Psoas muscle (tissue), 8 donors: Measurements from ENCODE around the gene COX6A2. TPM values are rescaled to one million over a fixed set of nuclear protein-coding genes. Genes with fewer than 3 reads are reported as not detected.

Source experiments
- ATAC-seq, 4 donors: fragments of 200-7000 bp; cut with Tn5 transposase; one replicate each; pipeline ENCODE4 v1.9.1; 2020; ENCODE audit warnings: moderate library complexity in 3 of 4, mild to moderate bottlenecking in 2 of 4
- DNase-seq, 2 donors: peaks; one replicate each; pipeline ENCODE4 v3.0.0-alpha.2; 2020
- H3K27ac ChIP-seq: fragments of 200-600 bp; one replicate; pipeline ENCODE4 v1.8.0; 2022
- H3K27me3 ChIP-seq, 3 donors: fragments of 200-600 bp in 1 of 3; one replicate each; pipeline versions ENCODE4 v1.6.1 to v1.8.0; 2013 to 2022; ENCODE audit warnings: low read length in 2 of 3, mild to moderate bottlenecking in 2 of 3, moderate library complexity in 1 of 3; ENCODE audit not compliant: insufficient read depth in 3 of 3
- H3K36me3 ChIP-seq, 2 donors: fragments of 200-600 bp in 1 of 2; one replicate each; pipeline versions ENCODE4 v1.6.1 to v1.8.0; 2013 to 2022; ENCODE audit warnings: low read depth in 1 of 2, mild to moderate bottlenecking in 1 of 2, moderate library complexity in 1 of 2; ENCODE audit not compliant: insufficient read depth in 1 of 2
- H3K4me1 ChIP-seq: fragments of 200-600 bp; one replicate; pipeline ENCODE4 v1.8.0; 2022
- H3K4me3 ChIP-seq: fragments of 200-600 bp; one replicate; pipeline ENCODE4 v1.8.0; 2022; ENCODE audit warnings: mild to moderate bottlenecking
- H3K9me3 ChIP-seq: fragments of 200-600 bp; one replicate; pipeline ENCODE4 v1.8.0; 2022
- WGBS, 3 donors: extraction: QIAGEN DNeasy Blood & Tissue Kit; methylation state at CpG; one replicate each; pipeline versions ENCODE4 v1.1.6 to v1.1.7; 2013; 5-methylcytosine and 5-hydroxymethylcytosine counted together
- intact Hi-C, 2 donors: fragments of 100-400 bp; cut with DNase I; formaldehyde crosslinking; loops; one replicate each; pipeline versions ENCODE4 v1.11.0 to v1.14.2; 2022
- polyA plus RNA-seq, 3 donors: library from polyadenylated mRNA; stranded (reverse); fragments of 200-250 nt; gene quantifications; one replicate each; pipeline ENCODE4 v1.2.3, GENCODE V29; 2013
- total RNA-seq, 4 donors: library from RNA; stranded (reverse); fragmentation: NEBNext Ultra II Directional in 2 of 4; extraction: Animal tissue kit (Norgen Biotek cat#: 25700) in 2 of 4; gene quantifications; one replicate each; pipeline versions ENCODE4 v1.2.1 to v1.2.4, GENCODE V29; 2021 to 2023
- TF ChIP-seq, protein P1 (sequence below): fragments of 200-600 bp; IDR thresholded peaks from one replicate; pipeline ENCODE4 v1.8.0; 2022; ENCODE audit warnings: antibody characterized with exemption
- donor health status: healthy with polysubstance abuse.
- donor health status: DM: no; HTN: no; CAD: no; lungs with moderate emphysema.
- donor health status: Bipolar disorder and iron deficiency.
- donor health status: healthy.
- donor health status: DM: yes; HTN: yes; CAD: no.
- donor health status: DM: no; HTN: no; CAD: no.
- donor health status: DM: no; HTN: no; CAD: no.
- donor health status: DM: yes; HTN: yes; CAD: no.

Gene COX6A2
- total and polyA plus RNA-seq, 7 donors = 1,027 to 3,792 (median 1,232) TPM

GRCh38 chr16:31471875-31472708 is 43.9 kb upstream of the COX6A2 start, which contains the start of gene TGFB1I1:
Gene TGFB1I1, plus strand, starts transcription at chr16:31472152. Its CDS starts 37 bp downstream, at chr16:31472189.
- 0 to 2% (median 1%) methylated on average over 41 to 63 of the region's 63 CpGs for WGBS, 3 donors
- Histone ChIP-seq H3K4me1 (peaks cover 7% of the 10 kb centered on the region), H3K27ac (peak within 1 kb of the TSS; percentile 69), H3K27me3 (peaks cover 0 to 32% (median 4%) of the 10 kb centered on the region in 3 donors), H3K36me3 (peaks cover 0 to 14% of the 10 kb centered on the region in 2 donors), H3K4me3 (peak within 1 kb of the TSS; percentile 71), H3K9me3 (no peaks in the 10 kb centered on the region)
- DNase-seq (peak; percentile 65 to 73), ATAC-seq (peak; percentile 16 to 50 (median 34))
- intact Hi-C loops = no loop called here
- TF ChIP-seq, protein P1, sequence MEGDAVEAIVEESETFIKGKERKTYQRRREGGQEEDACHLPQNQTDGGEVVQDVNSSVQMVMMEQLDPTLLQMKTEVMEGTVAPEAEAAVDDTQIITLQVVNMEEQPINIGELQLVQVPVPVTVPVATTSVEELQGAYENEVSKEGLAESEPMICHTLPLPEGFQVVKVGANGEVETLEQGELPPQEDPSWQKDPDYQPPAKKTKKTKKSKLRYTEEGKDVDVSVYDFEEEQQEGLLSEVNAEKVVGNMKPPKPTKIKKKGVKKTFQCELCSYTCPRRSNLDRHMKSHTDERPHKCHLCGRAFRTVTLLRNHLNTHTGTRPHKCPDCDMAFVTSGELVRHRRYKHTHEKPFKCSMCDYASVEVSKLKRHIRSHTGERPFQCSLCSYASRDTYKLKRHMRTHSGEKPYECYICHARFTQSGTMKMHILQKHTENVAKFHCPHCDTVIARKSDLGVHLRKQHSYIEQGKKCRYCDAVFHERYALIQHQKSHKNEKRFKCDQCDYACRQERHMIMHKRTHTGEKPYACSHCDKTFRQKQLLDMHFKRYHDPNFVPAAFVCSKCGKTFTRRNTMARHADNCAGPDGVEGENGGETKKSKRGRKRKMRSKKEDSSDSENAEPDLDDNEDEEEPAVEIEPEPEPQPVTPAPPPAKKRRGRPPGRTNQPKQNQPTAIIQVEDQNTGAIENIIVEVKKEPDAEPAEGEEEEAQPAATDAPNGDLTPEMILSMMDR = no peak

DNA sequence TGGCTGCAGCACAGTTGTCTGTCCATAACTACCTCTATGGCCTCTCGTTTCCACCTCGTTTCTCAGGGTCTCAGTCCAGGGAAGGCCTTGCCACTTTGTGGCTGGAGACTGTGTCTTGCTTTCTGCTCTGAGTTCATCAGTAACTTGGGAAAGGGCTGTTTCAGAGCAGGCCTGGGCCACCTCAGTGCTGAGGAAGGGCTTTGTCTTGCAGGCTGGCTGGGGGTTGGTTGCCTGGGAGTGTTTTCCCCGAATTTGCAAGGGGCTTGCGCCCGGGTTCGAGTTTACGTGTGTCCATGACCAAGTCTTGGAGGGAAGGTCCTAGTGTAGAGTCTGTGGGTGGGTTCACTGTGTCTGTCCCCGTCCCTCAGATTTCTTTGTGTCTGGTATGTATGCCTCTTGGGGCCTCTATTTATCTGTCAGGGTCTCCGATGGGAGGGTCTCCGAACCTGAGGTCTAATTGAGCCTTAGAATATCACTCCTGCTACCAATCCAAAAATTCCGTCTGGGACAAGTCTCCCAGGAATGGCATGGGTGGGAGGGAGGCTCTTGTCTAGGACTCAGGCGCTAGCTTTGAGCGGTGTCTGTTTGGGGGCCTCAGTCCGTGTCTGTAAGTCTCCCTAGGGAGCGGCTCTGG is 43.2 kb upstream of the COX6A2 start:
- ATAC-seq = no peak
- Histone ChIP-seq H3K27ac (peak overlapping the region; percentile 69), H3K4me1 (peaks cover 7% of the 10 kb centered on the region), H3K4me3 (peak overlapping the region; percentile 71), H3K36me3 (peaks cover 0 to 21% of the 10 kb centered on the region in 2 donors), H3K9me3 (no peaks in the 10 kb centered on the region), H3K27me3 (peaks cover 0 to 26% (median 4%) of the 10 kb centered on the region in 3 donors)
- TF ChIP-seq, protein P1 = no peak
- peak in 1 of 2 donors; percentile 42 for DNase-seq
- 33 to 46% (median 39%) methylated on average over 15 of the region's 15 CpGs for WGBS, 3 donors
- intact Hi-C loops = no loop called here

DNA sequence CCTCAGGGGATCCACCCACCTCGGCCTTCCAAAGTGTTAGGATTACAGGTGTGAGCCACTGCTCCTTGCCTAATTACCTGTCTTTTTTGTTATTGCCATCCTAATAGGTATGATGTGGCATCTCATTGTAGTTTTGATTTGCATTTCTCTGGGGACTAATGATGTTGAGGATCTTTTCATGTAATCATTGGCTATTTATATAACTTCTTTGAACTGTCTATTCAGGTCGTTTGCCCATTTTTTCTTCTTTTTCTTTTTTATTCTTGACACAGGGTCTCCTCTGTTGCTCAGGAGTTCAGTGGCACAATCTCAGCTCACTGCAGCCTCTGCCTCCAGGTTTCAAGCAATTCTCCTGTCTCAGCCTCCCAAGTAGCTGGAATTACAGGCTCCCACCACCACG is 42.5 kb upstream of the COX6A2 start:
- Histone ChIP-seq H3K4me1 (peaks cover 7% of the 10 kb centered on the region), H3K9me3 (no peaks in the 10 kb centered on the region), H3K36me3 (peaks cover 0 to 29% of the 10 kb centered on the region in 2 donors), H3K27ac (no peak overlapping the region), H3K27me3 (peaks cover 0 to 19% (median 4%) of the 10 kb centered on the region in 3 donors), H3K4me3 (peak overlapping the region; percentile 71)
- ATAC-seq (no peak), DNase-seq (no peak)
- WGBS, 3 donors = 86 to 89% (median 89%) methylated on average over 3 of the region's 3 CpGs
- intact Hi-C loops = no loop called here
- TF ChIP-seq, protein P1 = no peak

DNA sequence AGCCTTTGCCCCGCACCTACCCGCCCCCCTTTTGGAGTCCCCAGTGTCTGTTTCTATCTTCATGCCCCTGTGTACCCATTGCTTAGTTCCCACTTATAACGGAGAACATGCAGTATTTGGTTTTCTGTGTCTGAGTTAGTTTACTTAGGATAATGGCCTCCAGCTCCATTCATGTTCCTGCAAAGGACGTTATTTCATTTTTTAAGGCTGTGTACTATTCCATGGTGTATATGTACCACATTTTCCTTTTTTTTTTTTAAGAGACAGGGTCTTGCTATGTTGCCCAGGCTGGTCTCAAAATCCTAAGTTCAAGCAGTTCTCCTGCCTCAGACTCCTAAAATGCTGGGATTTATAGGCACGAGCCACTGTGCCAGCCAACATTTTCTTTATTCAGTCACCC is 39.7 kb upstream of the COX6A2 start:
- Histone ChIP-seq H3K4me3 (no peak overlapping the region), H3K9me3 (no peaks in the 10 kb centered on the region), H3K4me1 (peaks cover 7% of the 10 kb centered on the region), H3K27me3 (peaks cover 0 to 2% (median 0%) of the 10 kb centered on the region in 3 donors), H3K27ac (no peak overlapping the region), H3K36me3 (peaks cover 3 to 46% of the 10 kb centered on the region in 2 donors)
- TF ChIP-seq, protein P1 = no peak
- DNase-seq = no peak
- WGBS, 3 donors = 80 to 91% (median 87%) methylated on average over 5 of the region's 5 CpGs
- no peak for ATAC-seq
- intact Hi-C loops = loop anchor here in 1 of 2 donors (10.0 kb wide), 2 partner anchors 237 to 397 kb away; no protein-coding TSS in a partner anchor
